Caki2 (cell line): ENCODE measurements around the gene SLC4A3. TPM values are rescaled to one million over a fixed set of nuclear protein-coding genes. Genes with fewer than 3 reads are reported as not detected.

ENCODE experiments used
- DNase-seq: peaks from one replicate; pipeline ENCODE4 v3.0.0-alpha.2; 2015; ENCODE audit warnings: low read depth
- in situ Hi-C: cut with HindIII; loops from 2 replicates; pipeline ENCODE4 v1.10.0; 2016; ENCODE audit warnings: low sequenced_read_pairs, low pct_unique_long_range_greater_than_20kb, mixed read lengths
- total RNA-seq: library from RNA; depleted of rRNA; stranded (reverse); fragments of >200 nt; shearing (Covaris generic); gene quantifications from 2 replicates; pipeline ENCODE4 v1.2.3, GENCODE V29; 2014; ENCODE audit warnings: low replicate concordance; rRNA removed

The SLC4A3 gene
- 0.75 and 3.5 TPM in 2 replicates for total RNA-seq

GRCh38 chr2:219627103-219628100, at the start of gene SLC4A3:
SLC4A3 (plus strand) TSS chr2:219627630; CDS start chr2:219627993, 363 bp downstream.
- DNase-seq, result no peak
- in situ Hi-C loops, result no loop called here

- in situ Hi-C loops, result no loop called here
- DNase-seq, result no peak
These were observed 48.4 kb upstream of the SLC4A3 start for GRCh38 chr2:219578811-219579613.

- in situ Hi-C loops, result no loop called here
- no peak for DNase-seq
These were observed 46.1 kb upstream of the SLC4A3 start for GRCh38 chr2:219581346-219581745.

GRCh38 chr2:219591091-219591490, 36.3 kb upstream of the SLC4A3 start:
- in situ Hi-C loops, result no loop called here
- DNase-seq, result no peak

- DNase-seq, result no peak
- in situ Hi-C loops, result no loop called here
These were observed 34.7 kb upstream of the SLC4A3 start for GRCh38 chr2:219592736-219593135.

GRCh38 chr2:219593154-219593553, 34.3 kb upstream of the SLC4A3 start:
- in situ Hi-C loops, result no loop called here
- no peak for DNase-seq

- in situ Hi-C loops, result no loop called here
- DNase-seq, result no peak
These were observed 32.2 kb upstream of the SLC4A3 start for GRCh38 chr2:219595256-219595655.

- DNase-seq, result no peak
- in situ Hi-C loops, result no loop called here
These were observed 30.4 kb upstream of the SLC4A3 start for GRCh38 chr2:219596954-219597551.

GRCh38 chr2:219597552-219598307, 29.7 kb upstream of the SLC4A3 start, which contains the start of gene STK11IP:
STK11IP (plus strand) TSS chr2:219597857; CDS start chr2:219598120, 263 bp downstream.
- DNase-seq, result peak; percentile 98
- in situ Hi-C loops, result no loop called here

- no peak for DNase-seq
- in situ Hi-C loops, result no loop called here
These were observed 28.9 kb upstream of the SLC4A3 start for GRCh38 chr2:219598308-219599078.

GRCh38 chr2:219603771-219604170, 23.7 kb upstream of the SLC4A3 start:
- DNase-seq, result no peak
- in situ Hi-C loops, result no loop called here

GRCh38 chr2:219605607-219605954, 21.8 kb upstream of the SLC4A3 start:
- in situ Hi-C loops, result no loop called here

GRCh38 chr2:219607931-219608330, 19.5 kb upstream of the SLC4A3 start:
- no peak for DNase-seq
- in situ Hi-C loops, result no loop called here

More at GRCh38 chr2:219605607-219605954, 21.8 kb upstream of the SLC4A3 start:
- DNase-seq, result no peak

GRCh38 chr2:219608399-219608964, 18.9 kb upstream of the SLC4A3 start:
- in situ Hi-C loops, result no loop called here

GRCh38 chr2:219609149-219609750, 18.2 kb upstream of the SLC4A3 start:
- in situ Hi-C loops, result no loop called here
- no peak for DNase-seq

More at GRCh38 chr2:219608399-219608964, 18.9 kb upstream of the SLC4A3 start:
- no peak for DNase-seq

GRCh38 chr2:219611306-219611705, 16.1 kb upstream of the SLC4A3 start:
- no peak for DNase-seq
- in situ Hi-C loops, result no loop called here
